Measurements from ENCODE around the gene AMMECR1L.
"Not testable (repeated sequence)": the region's sequence is repeated elsewhere in the genome, so short reads cannot be mapped to it uniquely, and the experiment has no call there.

The AMMECR1L gene

DNA sequence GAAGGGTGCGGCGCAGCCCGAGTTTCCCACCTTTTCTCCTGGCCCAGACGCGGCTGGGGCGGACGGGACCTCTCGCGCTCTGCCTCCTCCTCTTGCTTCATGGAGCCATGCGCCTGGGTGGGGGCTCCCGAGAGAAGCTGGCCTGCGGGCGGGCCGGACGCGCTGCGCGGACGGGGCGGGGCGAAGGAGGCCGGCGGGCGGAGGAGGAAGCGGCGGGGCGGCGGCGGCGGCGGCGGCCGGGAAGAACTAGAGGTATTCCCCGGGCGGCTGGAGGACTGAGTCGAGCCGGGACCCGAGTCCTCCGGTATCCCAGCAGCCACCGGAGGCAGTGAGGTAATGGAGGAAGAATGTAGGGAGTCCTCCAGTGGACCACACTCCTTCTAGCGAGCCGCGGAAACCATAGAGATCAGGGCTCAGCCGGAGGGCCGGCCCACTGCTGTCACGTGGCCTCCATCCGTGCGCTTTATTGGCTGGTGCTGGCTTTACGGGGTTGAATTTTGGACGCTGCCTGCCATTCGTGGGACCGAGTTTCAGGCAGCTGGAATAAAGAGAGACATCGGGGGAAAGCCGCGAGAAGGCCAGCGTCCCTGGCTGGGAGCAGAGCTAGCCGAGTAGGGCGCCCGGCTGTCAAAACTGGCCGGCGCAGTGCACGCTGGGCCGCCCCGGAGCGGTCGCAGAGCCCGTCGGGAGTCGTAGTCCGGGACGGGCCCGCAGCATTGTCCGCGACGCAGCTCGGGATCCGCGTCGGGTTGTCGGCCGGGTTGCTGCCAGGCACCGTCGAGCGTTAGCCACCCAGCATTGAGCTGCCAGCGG, at the start of gene AMMECR1L:
Gene AMMECR1L, minus strand, starts transcription at position 177 of the 813 bp plus-strand sequence. CDS start 11,722 bp downstream, outside the sequence.
- peak; percentile 37 for DNase-seq

DNA sequence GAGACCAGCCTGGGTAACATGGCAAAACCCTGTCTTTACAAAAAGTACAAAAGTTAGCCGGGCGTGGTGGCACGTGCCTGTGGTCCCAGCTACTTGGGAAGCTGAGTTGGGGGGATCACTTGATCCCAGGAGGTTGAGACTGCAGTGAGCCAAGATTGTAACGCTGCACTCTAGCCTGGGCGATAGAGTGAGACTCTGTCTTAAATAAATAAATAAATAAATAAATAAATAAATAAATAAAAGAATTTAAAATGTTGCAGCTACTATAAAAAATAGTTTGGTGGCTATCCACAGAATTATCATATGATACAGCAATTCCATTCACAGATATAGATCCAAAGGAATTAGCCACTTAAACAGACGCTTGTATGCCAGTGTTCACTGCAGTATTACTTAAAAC, 49.6 kb upstream of the AMMECR1L start:
- no peak for DNase-seq

DNA sequence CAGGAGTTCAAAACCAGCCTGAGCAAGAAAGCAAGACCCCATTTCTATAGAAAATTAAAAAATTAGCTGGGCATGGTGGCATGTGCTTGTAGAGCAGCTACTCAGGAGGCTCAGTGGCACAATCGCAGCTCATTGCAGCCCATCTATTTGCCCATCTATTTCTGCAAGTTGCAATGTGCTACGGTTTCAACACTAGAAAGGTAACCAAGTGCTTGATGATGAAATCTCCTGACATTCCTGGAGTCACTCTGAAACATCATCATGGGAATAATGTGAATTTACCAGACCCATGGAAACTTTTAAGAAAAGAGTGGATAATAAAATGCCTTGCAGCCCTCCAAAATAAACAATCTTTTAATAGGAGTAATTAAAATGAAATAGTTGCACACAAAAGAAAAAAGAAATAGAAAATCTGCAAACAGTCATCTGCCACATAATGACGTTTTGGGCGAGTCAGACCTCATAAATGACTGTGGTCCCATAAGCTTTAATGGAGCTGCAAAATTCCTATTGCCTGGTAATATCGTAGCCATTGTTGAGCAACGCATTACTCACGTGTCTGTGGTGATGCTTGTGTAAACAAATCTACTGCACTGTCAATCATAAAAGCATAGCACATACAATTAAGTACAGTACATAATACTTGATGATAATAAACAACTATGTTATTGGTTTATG, 46.6 kb upstream of the AMMECR1L start:
- peak; percentile 3 for DNase-seq

DNA sequence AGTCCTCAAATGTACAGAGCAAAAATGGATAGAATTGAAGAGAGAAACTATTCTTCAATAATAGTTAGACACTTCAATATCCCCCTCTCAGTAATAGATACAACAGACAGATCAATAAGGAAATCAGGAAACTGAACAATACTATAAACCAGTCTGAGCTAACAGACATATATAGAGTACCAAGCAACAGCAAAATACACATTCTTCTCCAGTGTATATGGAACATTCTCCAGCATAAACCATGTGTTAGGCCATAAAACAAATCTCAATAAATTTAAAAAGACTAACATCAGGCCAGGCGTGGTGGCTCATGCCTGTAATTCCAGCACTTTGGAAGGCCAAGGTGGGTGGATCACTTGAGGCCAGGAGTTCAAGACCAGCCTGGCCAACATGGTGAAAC, 43.7 kb upstream of the AMMECR1L start:
- no peak for DNase-seq

DNA sequence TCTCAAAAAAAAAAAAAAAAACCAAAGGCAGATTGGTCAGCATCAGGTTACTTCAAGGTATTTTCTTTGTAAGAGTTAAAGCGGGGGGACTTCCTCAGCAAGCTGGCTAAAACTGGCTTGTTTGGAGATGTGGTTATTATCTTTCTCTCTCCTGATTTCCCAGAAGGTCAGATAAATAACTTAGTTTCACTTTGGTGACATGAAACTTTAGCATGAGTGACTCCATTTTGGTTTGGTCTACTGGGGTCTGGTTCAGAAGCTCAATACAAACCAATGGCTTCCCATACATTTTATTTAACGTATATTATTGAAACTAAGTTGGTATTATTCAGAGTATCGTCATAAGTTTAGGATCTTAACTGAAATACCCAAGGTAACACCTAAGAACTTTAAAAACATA, 41.6 kb upstream of the AMMECR1L start:
- no peak for DNase-seq

DNA sequence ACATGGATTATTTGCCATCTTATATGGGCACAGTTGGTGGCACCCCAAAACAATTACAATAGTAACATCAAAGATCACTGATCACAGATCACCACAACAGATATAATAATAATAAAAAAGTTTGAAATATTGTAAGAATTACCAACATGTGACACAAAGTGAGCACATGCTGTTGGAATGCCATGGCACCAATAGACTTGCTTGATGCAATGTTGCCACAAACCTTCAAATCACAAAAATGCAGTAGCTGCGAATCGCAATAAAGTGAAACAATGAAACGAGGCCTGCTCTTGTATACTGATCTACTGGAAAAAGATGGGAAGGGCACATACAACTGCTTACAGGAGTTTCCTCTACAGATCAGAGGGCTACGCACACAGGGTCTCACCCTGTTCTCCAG, 32.2 kb upstream of the AMMECR1L start:
- DNase-seq, result no peak

DNA sequence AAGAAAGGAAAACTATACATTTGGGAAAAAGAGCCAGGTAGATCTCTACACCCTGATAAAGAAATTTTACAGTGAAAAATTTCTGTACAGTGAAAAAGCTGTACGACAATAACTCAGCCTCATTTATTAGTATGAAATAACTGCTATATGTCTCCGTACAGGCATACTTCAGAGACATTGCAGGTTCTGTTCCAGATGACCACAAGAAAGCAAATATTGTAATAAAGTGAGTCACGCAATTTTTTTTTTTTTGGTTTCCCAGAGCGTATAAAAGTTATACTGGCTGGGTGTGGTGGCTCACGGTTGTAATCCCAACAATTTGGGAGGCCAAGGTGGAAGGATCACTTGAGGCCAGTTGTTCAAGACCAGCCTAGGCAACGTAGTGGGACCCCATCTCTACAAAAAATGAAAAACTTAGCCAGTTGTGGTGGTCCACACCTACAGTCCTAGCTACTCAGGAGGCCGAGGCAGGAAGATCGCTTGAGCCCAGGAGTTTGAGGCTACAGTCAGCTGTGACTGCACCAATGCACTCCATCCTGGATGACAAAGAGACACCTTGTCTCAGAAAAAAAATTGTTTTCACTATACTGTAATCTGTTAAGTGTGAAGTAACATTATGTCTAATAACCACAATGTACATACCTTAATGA, 28.2 kb upstream of the AMMECR1L start:
- DNase-seq, result no peak

DNA sequence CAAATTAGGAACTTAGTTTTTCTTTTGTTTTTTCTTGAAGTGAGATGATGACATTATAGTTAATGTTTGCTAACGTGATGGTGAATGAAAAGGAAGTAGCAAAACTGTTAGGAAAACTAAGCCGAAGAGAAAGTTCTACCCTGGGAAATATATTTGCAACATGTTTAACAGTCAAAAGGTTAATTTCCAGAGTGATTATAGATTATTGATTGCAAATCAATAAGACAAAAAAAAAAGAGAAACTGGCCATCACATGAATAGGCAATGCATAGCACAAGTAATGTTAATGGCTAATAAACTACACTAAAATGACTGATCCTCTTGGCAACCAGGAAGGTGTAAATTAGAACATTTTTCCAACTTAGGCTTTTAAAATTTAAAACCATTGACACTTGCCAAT, 26.0 kb upstream of the AMMECR1L start:
- DNase-seq, result no peak

DNA sequence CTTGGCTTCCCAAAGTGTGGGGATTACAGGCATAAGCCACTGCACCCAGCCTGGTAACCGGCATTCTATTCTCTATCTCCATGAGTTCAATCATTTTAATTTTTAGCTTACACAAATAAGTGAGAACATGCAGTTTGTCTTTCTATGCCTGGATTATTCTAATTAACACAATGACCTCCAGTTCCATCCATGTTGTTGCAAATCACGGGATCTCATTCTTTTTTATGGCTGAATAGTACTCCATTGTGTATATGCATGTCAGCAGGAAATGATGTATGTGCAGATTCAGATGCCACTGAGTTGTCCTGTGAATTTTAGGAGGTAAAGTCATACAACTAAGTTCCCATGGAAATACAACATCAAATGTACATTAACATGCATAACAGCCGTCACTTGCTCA, 24.7 kb upstream of the AMMECR1L start:
- no peak for DNase-seq

DNA sequence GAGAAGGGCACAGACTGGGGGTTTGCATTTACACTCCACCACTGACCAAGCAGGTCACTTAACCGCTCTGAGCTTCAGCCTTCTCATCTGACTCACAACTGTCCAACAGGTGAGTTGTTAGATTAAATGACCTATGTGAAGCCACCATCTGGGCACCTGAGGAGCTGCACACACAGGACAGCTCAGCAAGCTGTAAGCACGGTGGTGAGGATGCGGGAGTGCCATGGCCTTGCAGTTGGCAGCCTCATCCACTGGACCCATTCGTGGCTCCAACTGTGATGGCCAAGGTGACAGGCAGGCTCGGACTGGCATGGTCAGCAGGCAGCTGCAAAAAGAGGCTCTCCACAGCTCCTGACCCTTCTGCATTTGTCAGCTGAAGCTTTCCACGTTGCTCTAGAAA, 23.3 kb upstream of the AMMECR1L start:
- DNase-seq, result no peak

DNA sequence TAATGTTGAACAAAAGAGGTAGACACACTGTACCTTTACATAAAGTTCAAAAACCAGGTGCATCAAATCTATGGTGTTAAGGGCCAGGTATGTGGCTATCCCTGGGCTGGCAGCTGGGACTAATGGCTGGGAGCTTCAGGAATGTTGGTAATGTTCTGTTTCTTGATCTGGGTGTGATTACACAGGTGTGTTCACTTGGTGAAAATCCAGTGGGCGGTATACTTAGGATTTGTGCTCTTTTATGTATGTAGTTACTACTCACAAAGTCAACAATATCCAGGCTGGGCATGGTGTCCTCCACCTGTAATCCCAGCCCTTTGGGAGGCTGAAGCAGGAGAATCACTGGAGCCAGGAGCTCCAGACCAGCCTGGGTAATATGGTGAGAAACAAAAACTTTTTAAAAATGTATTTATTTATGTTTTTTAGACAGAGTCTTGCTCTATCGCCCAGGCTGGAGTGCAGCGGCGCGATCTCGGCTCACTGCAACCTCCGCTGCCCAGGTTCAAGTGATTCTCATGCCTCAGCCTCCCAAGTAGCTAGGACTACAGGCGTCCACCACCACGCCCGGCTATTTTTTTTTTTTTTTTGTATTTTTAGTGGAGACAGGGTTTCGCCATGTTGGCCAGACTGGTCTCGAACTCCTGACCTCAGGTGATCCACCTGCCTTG, 22.1 kb upstream of the AMMECR1L start:
- DNase-seq, result not testable (repeated sequence)

DNA sequence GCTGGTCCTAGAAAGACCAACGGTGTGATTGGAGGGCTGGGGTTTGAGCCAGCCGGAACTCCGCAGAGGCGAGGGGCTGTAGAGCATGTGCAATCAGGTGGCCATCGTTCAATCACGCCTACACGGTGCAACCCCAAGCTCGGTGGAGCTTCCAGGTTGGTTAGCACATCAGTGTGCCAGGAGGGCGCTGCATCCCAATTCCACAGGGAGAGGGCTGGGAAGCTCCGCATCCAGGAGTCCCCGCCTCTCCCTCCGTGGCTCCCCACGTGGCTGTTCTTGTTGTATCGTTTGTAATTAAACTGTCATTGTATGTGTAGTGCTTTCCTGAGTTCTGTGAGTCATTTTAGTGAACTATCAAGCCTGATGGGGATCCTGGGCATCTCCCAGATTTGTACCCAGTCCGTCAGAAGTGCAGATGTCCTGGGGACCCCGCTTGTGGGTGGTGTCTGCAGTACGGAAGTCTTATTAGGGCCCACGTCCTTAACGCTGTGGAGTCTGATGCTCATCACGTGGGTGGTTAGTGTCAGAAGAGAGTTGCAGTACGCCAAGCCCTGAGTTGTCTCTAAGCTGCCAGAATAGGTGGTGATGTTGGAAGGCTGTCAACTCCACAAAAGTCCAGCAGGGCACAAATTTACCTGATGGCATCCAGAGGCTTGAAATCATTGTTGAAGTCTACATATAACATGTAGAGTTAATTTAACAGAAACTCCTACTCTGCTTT, 20.6 kb upstream of the AMMECR1L start:
- no peak for DNase-seq

DNA sequence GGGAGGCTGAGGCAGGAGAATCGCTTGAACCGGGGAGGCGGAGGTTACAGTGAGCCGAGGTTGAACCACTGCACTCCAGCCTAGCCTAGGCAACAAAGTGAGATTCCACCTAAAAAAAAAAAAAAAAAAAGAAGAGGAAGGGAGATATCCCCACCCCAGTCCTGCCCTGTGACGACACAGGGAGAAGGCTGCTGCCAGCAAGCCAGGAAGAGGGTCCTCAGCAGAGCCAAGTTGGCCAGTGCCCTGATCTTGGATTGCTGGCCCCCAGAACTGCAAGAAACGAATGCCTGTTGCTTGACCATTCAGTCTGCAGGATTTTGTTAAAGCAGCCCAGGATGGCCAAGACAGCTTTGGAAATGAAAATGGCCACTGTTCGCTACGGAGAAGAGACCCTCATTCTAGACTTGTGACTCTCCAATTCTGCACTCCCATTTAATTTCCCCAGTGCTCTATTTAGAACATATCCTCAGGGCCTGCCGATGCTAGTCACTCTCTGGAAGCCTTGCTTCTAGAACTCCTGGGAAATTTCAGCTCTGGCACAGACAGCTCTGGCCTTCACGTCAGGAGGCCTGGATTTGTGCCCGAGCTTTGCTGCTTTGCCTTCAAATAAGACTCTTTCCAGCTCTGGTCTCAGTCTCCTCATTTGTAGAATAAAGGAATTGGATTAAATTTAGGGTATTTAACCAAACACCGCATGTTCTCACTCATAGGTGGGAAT, 15.7 kb upstream of the AMMECR1L start:
- DNase-seq, result no peak

DNA sequence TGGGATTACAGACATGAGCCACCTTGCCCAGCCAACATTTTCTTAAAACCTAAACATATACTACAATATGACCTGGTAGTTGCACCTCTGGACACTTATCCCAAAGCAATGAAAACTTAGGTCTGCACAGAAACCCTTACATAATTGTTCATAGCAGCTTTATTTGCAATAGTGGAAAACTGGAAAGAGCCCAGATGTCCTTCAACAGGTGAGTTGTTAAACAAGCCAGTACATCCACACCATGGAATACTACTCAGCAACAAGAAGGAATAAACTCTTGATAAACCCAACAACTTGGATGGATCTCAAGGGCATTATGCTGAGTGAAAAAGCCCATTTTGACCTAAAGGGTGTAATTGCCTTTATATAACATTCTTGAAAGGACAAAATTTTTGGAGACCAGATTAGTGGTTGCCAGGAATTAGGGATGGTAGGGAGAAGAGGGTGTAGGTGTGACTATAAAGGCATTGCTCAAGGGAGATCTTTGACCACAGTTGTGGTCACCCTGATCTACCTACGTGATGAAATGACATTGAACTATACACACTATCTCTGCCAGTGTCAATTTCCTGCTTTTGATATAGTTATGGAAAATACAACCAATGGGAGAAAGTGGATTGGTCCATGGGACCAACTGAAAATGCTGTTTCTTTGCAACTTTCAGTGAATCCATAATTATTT, 11.9 kb upstream of the AMMECR1L start:
- DNase-seq, result no peak

DNA sequence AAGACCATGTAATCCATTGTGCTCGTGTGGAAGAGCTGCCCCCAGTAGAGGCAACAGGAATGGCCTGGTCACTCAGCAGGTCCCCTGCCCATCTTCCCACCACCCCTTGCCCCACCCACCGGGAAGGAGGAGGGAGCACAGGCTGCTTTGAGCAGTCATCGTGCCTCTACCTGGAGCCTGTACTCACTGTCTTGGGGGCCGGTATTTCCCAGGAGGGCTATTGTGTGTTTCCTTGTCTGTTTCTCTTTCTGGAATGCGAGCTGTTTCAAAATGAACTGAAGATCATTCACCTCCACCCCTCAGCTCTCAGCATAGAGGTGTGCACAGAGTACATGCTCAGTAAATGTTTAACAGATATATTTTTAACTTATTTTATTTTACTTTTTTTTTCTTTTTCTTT, 7.7 kb upstream of the AMMECR1L start:
- DNase-seq, result no peak

DNA sequence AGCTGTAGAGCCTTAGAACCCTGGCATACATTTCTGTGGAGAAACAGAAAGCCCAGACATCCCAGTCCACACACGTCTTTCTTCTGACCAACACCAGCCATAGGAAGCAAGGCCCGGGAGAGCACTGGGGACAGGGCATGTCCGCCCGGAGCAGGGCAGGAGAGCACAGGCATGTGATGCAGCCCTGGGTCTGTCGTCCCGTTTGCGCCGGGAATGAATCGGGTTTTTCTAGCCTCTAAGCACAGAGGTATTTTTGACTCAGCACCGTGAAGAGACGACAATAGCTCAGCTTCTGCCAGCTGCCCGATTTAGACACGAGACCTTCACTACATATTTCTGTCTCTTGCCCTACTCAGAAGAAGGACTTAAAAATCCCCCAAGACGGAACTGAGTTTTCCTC, 7.3 kb upstream of the AMMECR1L start:
- DNase-seq, result no peak

DNA sequence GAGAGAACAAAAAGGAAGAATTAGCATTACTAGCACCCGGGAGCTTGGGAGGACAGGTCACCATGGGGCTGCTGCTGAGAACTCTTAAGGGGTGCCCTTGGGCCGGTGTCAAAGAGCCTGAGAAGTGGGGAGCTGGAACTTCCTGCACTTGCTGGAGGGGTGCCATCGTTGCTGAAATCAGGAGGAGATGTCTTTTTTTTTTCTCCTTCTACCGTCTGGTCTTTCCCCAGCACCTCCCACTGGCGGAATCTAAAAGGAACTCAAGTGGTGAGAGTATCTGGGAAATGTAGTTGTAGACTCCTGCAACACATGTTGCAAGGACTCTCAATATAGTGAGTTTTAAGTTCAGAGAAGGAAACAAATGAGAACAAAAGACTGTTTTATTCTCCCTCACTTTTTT, 6.1 kb upstream of the AMMECR1L start:
- DNase-seq, result no peak

DNA sequence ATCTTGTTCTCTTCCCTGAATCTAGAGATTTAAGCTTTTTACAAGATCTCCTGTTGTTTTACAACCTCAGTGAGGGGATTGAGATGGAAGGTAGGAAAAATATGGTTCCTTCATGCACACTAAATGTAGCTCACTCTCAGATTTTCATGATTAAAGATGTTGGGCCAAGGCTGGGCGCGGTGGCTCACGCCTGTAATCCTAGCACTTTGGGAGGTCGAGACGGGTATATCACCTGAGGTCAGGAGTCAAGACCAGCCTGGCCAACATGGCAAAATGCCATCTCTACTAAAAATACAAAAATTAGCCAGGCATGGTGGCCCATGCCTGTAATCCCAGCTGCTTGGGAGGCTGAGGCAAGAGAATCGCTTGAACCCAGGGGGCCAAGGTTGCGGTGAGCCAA, 5.0 kb upstream of the AMMECR1L start:
- not testable (repeated sequence) for DNase-seq

DNA sequence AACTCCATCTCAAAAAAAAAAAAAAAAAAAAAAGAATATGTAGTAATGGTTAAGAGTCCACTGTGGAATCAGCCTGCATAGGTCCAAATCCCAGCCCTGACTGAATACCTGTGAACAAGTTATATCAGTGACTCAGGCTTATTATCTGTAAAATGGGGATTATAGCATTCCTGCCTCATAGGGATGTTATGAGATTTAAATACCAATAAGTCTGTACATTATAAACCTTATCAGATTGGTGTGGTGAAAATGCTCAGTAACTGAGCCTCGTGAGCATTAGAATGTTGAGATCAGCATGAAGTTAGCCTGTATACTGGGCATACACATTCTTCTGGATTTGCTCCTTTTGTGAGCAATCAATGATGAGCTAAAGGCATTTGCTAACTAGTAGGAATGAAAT, 3.0 kb upstream of the AMMECR1L start:
- no peak for DNase-seq

DNA sequence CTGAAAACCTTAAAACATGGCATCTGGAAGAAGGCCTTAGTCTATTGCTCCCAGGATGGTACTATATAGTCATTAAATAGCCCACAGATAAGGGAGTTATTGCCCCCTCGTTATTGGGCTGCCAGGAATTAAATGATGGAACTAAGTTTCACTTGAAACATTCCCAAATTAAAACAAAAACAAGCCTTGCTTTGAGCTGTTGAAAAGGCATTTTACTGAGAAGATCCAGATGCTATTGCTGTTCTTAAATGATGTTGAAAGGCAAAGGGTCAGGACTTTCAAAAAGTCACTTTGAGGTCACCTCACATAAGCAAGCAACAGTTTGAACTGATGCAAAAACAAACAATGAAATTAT, 2.0 kb upstream of the AMMECR1L start:
- no peak for DNase-seq

DNA sequence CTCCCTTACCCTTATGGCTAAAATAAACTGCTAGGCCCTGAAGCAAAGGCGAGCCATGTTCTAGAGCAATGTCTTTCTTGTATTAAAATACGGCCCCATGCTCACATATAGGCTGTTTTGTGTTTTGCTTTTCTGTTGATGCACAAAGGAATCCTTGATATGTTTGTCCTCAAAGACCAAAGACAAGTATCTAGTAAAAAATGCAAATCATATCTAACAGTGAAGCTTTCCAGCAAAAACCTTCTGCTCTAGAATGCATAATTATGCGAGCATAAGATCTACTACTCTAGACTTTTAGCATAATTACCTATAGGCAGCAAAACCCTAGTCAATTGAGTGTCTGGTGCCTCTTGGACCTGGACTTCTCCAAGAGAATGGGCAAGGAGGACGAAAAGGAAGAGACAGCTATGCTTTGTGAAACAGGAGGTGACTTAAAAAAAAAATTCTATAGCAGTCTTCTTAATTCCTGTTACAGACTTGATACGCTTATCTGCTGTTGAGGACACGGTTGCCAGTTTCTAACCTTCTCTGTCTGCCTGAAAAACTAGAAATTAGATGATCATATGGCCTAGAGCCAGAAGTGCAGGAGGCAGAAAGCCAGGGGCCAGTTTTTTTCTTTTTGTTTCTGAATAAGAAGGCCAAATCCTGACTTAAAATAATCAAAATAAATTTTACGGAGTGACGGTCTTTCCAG, 1.5 kb upstream of the AMMECR1L start:
- no peak for DNase-seq
